Naive thymus-derived CD8-positive, alpha-beta T cell (primary cell): Measurements from ENCODE around the gene NRN1L. TPM values are rescaled to one million over a fixed set of nuclear protein-coding genes. Genes with fewer than 3 reads are reported as not detected.
"Not testable (repeated sequence)": the region's sequence is repeated elsewhere in the genome, so short reads cannot be mapped to it uniquely, and the experiment has no call there.

Experiments used
- ATAC-seq, 2 donors: fragments of 150-1000 bp; cut with Tn5 transposase in 1 of 2; sonication (Bioruptor Pico), chemical (Tn5 transposase) in 1 of 2; 1 replicate in 1 of 2; 2 replicates in 1 of 2; pipeline ENCODE4 v1.10.0; 2021; ENCODE audit warnings: mild to moderate bottlenecking in 2 of 2, moderate library complexity in 2 of 2
- POLR2A ChIA-PET: fragments of 350-600 bp; sonication (Branson Sonifier 250); formaldehyde crosslinking; loops from one replicate; lab custom pipeline; 2021; ENCODE audit warnings: antibody characterized with exemption; lab: Charles Lee
- DNase-seq, 10 donors: peaks; one replicate each; pipeline versions ENCODE4 v3.0.0 to v3.0.0-alpha.2; 2020 to 2022
- H3K27ac Mint-ChIP-seq, 10 donors: one replicate each; pipeline ENCODE4 v1.8.0; 2020 to 2022; ENCODE audit warnings: mild to moderate bottlenecking in 10 of 10, mixed read lengths in 10 of 10, moderate library complexity in 4 of 10, inconsistent platforms in 1 of 10
- H3K27me3 Mint-ChIP-seq, 5 donors: one replicate each; pipeline ENCODE4 v1.8.0; 2021 to 2022; ENCODE audit warnings: mixed read lengths in 5 of 5
- H3K36me3 Mint-ChIP-seq, 3 donors: one replicate each; pipeline ENCODE4 v1.8.0; 2020 to 2022; ENCODE audit warnings: mixed read lengths in 3 of 3, mild to moderate bottlenecking in 2 of 3, inconsistent platforms in 1 of 3
- H3K4me1 Mint-ChIP-seq, 4 donors: one replicate each; pipeline ENCODE4 v1.8.0; 2021 to 2022; ENCODE audit warnings: mixed read lengths in 4 of 4
- H3K4me3 Mint-ChIP-seq, 10 donors: one replicate each; pipeline ENCODE4 v1.8.0; 2020 to 2022; ENCODE audit warnings: mild to moderate bottlenecking in 10 of 10, mixed read lengths in 10 of 10, moderate library complexity in 6 of 10, inconsistent platforms in 1 of 10
- H3K9me3 Mint-ChIP-seq, 9 donors: one replicate each; pipeline ENCODE4 v1.8.0; 2020 to 2022; ENCODE audit warnings: mixed read lengths in 9 of 9, mild to moderate bottlenecking in 3 of 9, inconsistent platforms in 1 of 9, moderate library complexity in 1 of 9
- polyA plus RNA-seq, 3 donors: library from polyadenylated mRNA; unstranded; fragments of 300-500 nt; fragmentation: Illumina TruSeq; gene quantifications; one replicate each; pipeline ENCODE4 v1.2.3, GENCODE V29; 2021
- total RNA-seq, 8 experiments: library from RNA in 2 of 8; stranded (reverse) in 2 of 8; gene quantifications; one replicate each; pipeline ENCODE4 v1.2.3 and lab custom pipeline; 2021 to 2026

NRN1L gene
- total RNA-seq, result 1 to 10 TPM; 2.6 to 5.3 TPM
- polyA plus RNA-seq, result not detected
- 0 to 0.26 (median 0) reads per million in 6 experiments for total RNA-seq (lab: John Stamatoyannopoulos, UW)

GRCh38 chr16:67884684-67885083 lies at the start of gene NRN1L:
Gene NRN1L, plus strand, starts transcription at chr16:67884885. Its CDS starts 19 bp downstream, at chr16:67884904.
- H3K36me3 Mint-ChIP-seq, result peaks cover 0 to 52% (median 13%) of the 10 kb centered on the region in 3 donors
- POLR2A ChIA-PET, result interaction anchor here (1.3 to 3.2 kb wide), 4 partner anchors 11 to 181 kb away, joined by 4 to 14 read pairs (median 6); partner anchors contain the start of genes EDC4 and PSMB10
- H3K27me3 Mint-ChIP-seq, result no peaks in the 10 kb centered on the region
- DNase-seq (no peak), ATAC-seq (no peak)
- H3K4me3 Mint-ChIP-seq, result no peak within 1 kb of the TSS
- H3K4me1 Mint-ChIP-seq, result peaks cover 0 to 7% (median 5%) of the 10 kb centered on the region in 4 donors
- H3K9me3 Mint-ChIP-seq, result no peaks in the 10 kb centered on the region
- H3K27ac Mint-ChIP-seq, result peak within 1 kb of the TSS in 4 of 10 donors; percentile 47 to 76 (median 53)

- not testable (repeated sequence) for H3K9me3 Mint-ChIP-seq, H3K27ac Mint-ChIP-seq, H3K4me3 Mint-ChIP-seq, H3K36me3 Mint-ChIP-seq, ATAC-seq, H3K27me3 Mint-ChIP-seq, DNase-seq
- H3K4me1 Mint-ChIP-seq, result peaks cover 4 to 22% (median 21%) of the 10 kb centered on the region in 4 donors
- POLR2A ChIA-PET, result interaction anchor here (2.1 kb wide), 1 partner anchor 21 kb away, joined by 6 read pairs; no protein-coding TSS in a partner anchor
Measured at GRCh38 chr16:67837190-67837589, 47.5 kb upstream of the NRN1L start.

- Mint-ChIP-seq H3K4me3 (no peak overlapping the region), H3K27ac (no peak overlapping the region), H3K27me3 (no peaks in the 10 kb centered on the region), H3K36me3 (no peaks in the 10 kb centered on the region), H3K4me1 (peaks cover 4 to 20% (median 17%) of the 10 kb centered on the region in 4 donors), H3K9me3 (no peaks in the 10 kb centered on the region)
- POLR2A ChIA-PET, result interaction anchor here (2.1 kb wide), 1 partner anchor 21 kb away, joined by 6 read pairs; no protein-coding TSS in a partner anchor
- DNase-seq, result no peak
- no peak for ATAC-seq
Measured at GRCh38 chr16:67837811-67838210, 46.9 kb upstream of the NRN1L start.

- Mint-ChIP-seq H3K36me3 (no peaks in the 10 kb centered on the region), H3K4me3 (peak overlapping the region; percentile 75 to 97 (median 96)), H3K4me1 (peaks cover 14 to 41% (median 35%) of the 10 kb centered on the region in 4 donors), H3K27ac (peak overlapping the region; percentile 83 to 99 (median 98)), H3K27me3 (no peaks in the 10 kb centered on the region), H3K9me3 (no peaks in the 10 kb centered on the region)
- DNase-seq (no peak), ATAC-seq (no peak)
- POLR2A ChIA-PET, result interaction anchor here (0.5 to 1.7 kb wide), 9 partner anchors 10 to 533 kb away, joined by 3 to 16 read pairs (median 4); partner anchors contain the start of genes EDC4, RANBP10 and TSNAXIP1
Measured at GRCh38 chr16:67841198-67841815, 43.4 kb upstream of the NRN1L start.

GRCh38 chr16:67841816-67842508 lies 42.7 kb upstream of the NRN1L start, which contains the start of gene THAP11:
Gene THAP11, plus strand, starts transcription at chr16:67842320. Its CDS starts 235 bp downstream, at chr16:67842555.
- DNase-seq (peak; percentile 86 to 99 (median 94)), ATAC-seq (peak; percentile 52 to 59)
- Mint-ChIP-seq H3K27me3 (no peaks in the 10 kb centered on the region), H3K4me1 (peaks cover 14 to 41% (median 35%) of the 10 kb centered on the region in 4 donors), H3K4me3 (peak within 1 kb of the TSS; percentile 93 to 97 (median 96)), H3K36me3 (no peaks in the 10 kb centered on the region), H3K9me3 (no peaks in the 10 kb centered on the region), H3K27ac (peak within 1 kb of the TSS; percentile 83 to 99 (median 98))
- POLR2A ChIA-PET, result interaction anchor here (0.5 to 3.1 kb wide), 9 partner anchors 8 to 534 kb away, joined by 3 to 16 read pairs (median 4); partner anchors contain the start of genes EDC4, RANBP10 and TSNAXIP1

- POLR2A ChIA-PET, result interaction anchor here (0.6 to 3.1 kb wide), 17 partner anchors 9 to 443 kb away, joined by 3 to 15 read pairs (median 4); partner anchors contain the start of genes EDC4, NFATC3, PSMB10 and RANBP10
- ATAC-seq (peak; percentile 35 to 43), DNase-seq (peak; percentile 47 to 83 (median 73))
- H3K27me3 Mint-ChIP-seq, result no peaks in the 10 kb centered on the region
- H3K36me3 Mint-ChIP-seq, result no peaks in the 10 kb centered on the region
- peak overlapping the region; percentile 93 to 96 (median 96) for H3K4me3 Mint-ChIP-seq
- H3K27ac Mint-ChIP-seq, result peak overlapping the region; percentile 83 to 97 (median 96)
- peaks cover 15 to 44% (median 39%) of the 10 kb centered on the region in 4 donors for H3K4me1 Mint-ChIP-seq
- no peaks in the 10 kb centered on the region for H3K9me3 Mint-ChIP-seq
Measured at GRCh38 chr16:67842509-67843342, 42.0 kb upstream of the NRN1L start.

GRCh38 chr16:67843343-67843765 lies 41.3 kb upstream of the NRN1L start:
- H3K27ac Mint-ChIP-seq, result peak overlapping the region; percentile 83 to 97 (median 96)
- H3K27me3 Mint-ChIP-seq, result no peaks in the 10 kb centered on the region
- peak overlapping the region; percentile 93 to 96 (median 96) for H3K4me3 Mint-ChIP-seq
- no peaks in the 10 kb centered on the region for H3K36me3 Mint-ChIP-seq
- no peaks in the 10 kb centered on the region for H3K9me3 Mint-ChIP-seq
- DNase-seq, result peak in 2 of 10 donors; percentile 37 to 81
- H3K4me1 Mint-ChIP-seq, result peaks cover 15 to 51% (median 45%) of the 10 kb centered on the region in 4 donors
- no peak for ATAC-seq
- POLR2A ChIA-PET, result interaction anchor here (0.6 to 3.1 kb wide), 18 partner anchors 10 to 442 kb away, joined by 3 to 15 read pairs (median 4); partner anchors contain the start of genes EDC4, NFATC3, PSMB10 and RANBP10

- no peak for DNase-seq
- no peaks in the 10 kb centered on the region for H3K36me3 Mint-ChIP-seq
- H3K27me3 Mint-ChIP-seq, result no peaks in the 10 kb centered on the region
- POLR2A ChIA-PET, result interaction anchor here (0.6 to 3.1 kb wide), 10 partner anchors 9 to 226 kb away, joined by 3 to 15 read pairs (median 8); partner anchors contain the start of genes EDC4, PSMB10, RANBP10 and TSNAXIP1
- H3K4me3 Mint-ChIP-seq, result peak overlapping the region; percentile 66 to 96 (median 94)
- peaks cover 18 to 59% (median 49%) of the 10 kb centered on the region in 4 donors for H3K4me1 Mint-ChIP-seq
- no peak for ATAC-seq
- H3K9me3 Mint-ChIP-seq, result no peaks in the 10 kb centered on the region
- H3K27ac Mint-ChIP-seq, result peak overlapping the region in 9 of 10 donors; percentile 57 to 97 (median 90)
Measured at GRCh38 chr16:67844497-67844896, 40.2 kb upstream of the NRN1L start.

GRCh38 chr16:67845291-67846062 lies 39.2 kb upstream of the NRN1L start:
- Mint-ChIP-seq H3K27me3 (no peaks in the 10 kb centered on the region), H3K36me3 (peaks cover 0 to 3% (median 0%) of the 10 kb centered on the region in 3 donors), H3K9me3 (no peaks in the 10 kb centered on the region), H3K4me1 (peaks cover 18 to 63% (median 52%) of the 10 kb centered on the region in 4 donors), H3K4me3 (peak overlapping the region; percentile 80 to 96 (median 88)), H3K27ac (peak overlapping the region; percentile 85 to 96 (median 94))
- no peak for ATAC-seq
- no peak for DNase-seq
- POLR2A ChIA-PET, result interaction anchor here (0.6 to 3.1 kb wide), 7 partner anchors 10 to 52 kb away, joined by 3 to 14 read pairs (median 5); partner anchors contain the start of genes EDC4, RANBP10 and TSNAXIP1

- POLR2A ChIA-PET, result interaction anchor here (0.9 to 1.3 kb wide), 7 partner anchors 12 to 290 kb away, joined by 3 to 9 read pairs (median 5); partner anchors contain the start of genes EDC4, RANBP10 and TSNAXIP1
- Mint-ChIP-seq H3K4me1 (peaks cover 18 to 67% (median 52%) of the 10 kb centered on the region in 4 donors), H3K27ac (peak overlapping the region; percentile 85 to 96 (median 94)), H3K4me3 (peak overlapping the region; percentile 80 to 96 (median 88)), H3K9me3 (no peaks in the 10 kb centered on the region), H3K27me3 (no peaks in the 10 kb centered on the region), H3K36me3 (peaks cover 0 to 3% (median 0%) of the 10 kb centered on the region in 3 donors)
- DNase-seq (no peak), ATAC-seq (no peak)
Measured at GRCh38 chr16:67846063-67846319, 38.7 kb upstream of the NRN1L start.
